GM18505 (cell line): ENCODE data around the gene STK33.

Source experiments
- ATAC-seq: cut with Tn5 transposase; IDR thresholded peaks from one replicate; pipeline ENCODE4 v1.9.1; 2021; ENCODE audit not compliant: unreplicated experiment
- POLR2A ChIP-seq: IDR thresholded peaks from 4 replicates; pipeline ENCODE4 v1.6.1; 2011; ENCODE audit warnings: borderline replicate concordance; ENCODE audit not compliant: insufficient read depth, insufficient read length; ENCODE audit errors: extremely low read depth

The STK33 gene

DNA sequence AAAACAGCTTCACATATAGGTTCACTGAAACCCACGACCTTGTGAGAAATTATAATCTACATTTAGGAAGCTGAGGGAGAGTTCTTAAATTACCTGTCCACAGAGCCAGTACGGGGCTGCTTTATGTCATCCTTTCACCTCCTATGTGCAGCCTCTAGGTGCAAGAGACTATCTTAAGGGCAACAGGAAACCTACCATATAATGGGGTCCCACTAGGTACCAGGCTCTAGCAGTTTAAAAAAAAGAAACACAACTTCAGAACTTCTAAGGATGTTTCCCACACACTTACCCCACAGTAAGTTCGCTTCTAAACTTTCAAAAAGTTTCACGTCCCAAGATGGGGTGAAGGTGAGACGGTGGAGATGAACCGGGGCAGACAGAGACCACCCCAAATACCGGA lies 573 bp downstream of the STK33 start:
- no peak for TF ChIP-seq POLR2A
- ATAC-seq, result peak; percentile 7

DNA sequence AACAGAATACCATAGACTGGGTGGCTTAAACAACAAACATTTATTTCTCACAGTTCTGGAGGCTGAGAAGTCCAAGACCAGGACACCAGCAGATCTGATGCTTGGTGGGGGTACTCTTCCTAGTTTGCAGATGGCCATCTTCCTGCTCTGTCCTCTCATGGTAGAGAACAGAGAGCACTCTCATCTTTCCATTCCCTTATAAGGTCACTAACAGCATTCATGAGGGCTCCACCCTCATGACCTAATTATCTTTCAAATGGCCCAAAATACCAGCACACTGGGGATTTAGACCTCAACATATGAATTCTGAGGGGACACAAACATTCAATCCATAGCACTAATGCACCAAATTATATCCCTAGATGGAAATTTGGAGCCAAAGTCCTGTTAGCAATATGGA lies 6.1 kb downstream of the STK33 start:
- no peak for ATAC-seq
- TF ChIP-seq POLR2A, result no peak

DNA sequence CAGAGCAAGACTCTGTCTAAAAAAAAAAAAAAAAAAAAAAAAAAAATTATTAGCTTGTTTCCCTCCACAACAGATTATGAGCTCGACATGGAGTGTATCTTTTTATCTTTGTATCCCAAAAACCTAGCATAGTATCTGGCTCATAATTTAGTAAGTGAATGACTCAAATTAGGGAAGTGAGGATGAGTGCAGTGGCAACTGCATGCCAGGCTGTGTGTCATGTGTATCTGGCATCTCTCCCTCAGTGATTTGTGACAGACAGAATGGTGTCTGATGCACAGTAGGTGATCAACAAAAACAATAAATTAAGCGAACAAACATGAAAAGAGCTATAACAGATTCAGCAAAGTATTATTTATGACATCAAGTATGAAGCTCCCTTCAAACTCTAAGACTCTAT lies 7.2 kb downstream of the STK33 start:
- ATAC-seq, result no peak

DNA sequence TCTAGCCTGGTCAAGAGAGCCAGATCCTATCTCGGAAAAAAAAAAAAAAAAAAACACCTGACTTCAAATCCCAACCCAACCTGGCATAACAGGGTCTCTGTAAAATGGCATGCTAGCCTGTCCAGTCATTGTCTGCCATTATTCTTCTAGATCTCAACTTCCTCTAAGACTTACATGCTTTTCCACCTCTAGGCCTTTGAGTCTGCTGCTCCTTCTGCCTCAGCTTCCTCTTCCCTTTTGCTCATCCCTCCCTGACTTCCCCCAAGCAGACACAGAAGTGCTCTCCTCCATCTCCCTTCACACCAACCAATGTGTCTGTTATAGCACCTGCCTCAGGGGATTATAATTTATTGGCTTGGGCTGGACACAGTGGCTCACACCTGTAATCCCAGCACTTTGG lies 7.8 kb downstream of the STK33 start:
- no peak for TF ChIP-seq POLR2A
- ATAC-seq, result no peak

More for the DNA sequence above, 7.2 kb downstream of the STK33 start:
- TF ChIP-seq POLR2A, result no peak

DNA sequence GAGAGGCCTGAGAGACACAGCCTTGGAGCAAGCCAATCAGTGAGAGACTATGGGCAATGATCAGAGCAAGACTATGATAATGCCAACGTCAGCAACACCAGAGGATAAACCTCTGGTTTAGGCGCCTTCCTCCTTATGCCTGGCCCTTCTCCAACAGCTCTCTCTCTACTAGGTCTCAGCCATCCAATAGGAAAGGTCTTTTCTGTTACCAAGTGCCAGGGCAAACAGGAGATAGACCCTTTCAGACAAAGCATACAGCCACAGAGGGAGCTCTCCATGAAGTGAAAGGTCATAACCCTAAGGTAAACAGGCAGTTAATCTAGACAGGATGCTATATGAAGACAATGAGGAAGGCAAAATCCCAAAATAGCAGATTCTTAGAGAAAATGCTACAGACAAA lies 9.5 kb downstream of the STK33 start:
- ATAC-seq, result no peak
- no peak for TF ChIP-seq POLR2A

DNA sequence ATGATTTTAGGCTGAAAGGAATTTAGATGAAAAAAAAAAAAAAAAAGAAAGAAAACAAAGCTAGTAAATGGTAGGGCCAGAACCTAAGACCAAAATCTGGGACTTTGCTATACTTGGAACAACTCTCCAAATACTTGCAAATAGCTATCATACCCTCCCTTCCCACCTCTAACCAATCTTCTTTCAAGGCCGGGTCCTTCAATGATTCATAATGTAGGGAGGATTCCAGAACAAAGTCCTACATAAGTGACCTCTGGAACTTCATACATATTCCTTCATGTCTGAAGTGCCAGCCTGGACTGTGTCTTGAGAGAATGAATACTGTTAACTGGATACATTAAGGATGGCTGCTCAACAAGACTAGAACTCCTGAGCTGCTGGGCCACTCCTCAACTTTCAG lies 9.9 kb downstream of the STK33 start:
- no peak for TF ChIP-seq POLR2A
- ATAC-seq, result no peak

DNA sequence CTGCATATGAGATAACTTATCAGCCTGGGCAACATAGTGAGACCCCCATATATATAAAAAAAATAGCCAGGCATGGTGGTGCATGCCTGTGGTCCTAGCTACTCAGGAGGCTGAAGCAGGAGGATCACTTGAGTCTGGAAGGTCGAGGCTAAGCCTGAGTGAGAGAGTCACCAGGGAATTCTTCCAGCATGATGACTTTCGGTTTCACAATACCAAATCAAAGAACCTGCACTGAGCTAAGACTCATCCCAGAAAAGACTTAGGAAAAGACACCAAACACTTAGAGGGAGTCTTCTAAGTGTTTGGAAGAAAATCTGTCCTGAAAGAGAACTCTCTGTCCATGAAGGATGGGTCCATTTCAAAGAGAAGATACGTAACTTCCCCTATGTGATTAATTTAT lies 12.7 kb downstream of the STK33 start:
- no peak for ATAC-seq
- TF ChIP-seq POLR2A, result no peak

DNA sequence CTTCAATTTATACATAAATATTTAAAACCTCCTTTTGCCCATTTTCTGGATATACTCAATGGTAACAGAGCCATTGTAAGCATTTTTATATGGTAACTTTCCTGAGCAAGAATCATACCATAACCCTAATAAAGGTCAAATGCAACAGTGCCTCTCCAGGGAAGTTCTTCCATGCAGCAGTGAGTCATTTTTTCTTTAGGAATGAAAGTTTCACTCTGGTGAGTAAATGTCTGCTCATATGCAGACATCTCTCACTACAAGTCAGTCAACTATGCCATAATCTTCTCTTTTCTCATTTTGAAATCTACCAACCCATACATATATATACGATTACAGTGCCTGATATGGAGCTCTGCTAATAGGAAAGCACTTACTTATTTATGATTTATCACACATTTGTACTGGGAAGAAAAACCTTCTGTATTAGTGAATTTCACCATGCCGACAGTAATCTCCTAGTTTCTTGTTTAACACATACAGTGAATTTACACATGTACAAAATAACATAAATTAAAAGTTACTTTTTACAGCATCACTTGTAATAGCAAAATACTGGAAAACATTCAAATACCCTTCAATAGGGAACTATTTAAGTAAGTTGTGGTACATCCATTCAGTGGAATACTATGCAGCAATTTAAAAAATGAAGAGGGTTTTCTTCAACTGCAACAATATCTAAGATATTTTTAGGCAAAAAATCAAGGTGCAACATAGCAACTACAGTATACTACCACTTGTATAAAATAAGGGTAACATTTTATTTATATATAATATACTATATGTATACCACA lies 16.0 kb downstream of the STK33 start:
- no peak for ATAC-seq
- no peak for TF ChIP-seq POLR2A

DNA sequence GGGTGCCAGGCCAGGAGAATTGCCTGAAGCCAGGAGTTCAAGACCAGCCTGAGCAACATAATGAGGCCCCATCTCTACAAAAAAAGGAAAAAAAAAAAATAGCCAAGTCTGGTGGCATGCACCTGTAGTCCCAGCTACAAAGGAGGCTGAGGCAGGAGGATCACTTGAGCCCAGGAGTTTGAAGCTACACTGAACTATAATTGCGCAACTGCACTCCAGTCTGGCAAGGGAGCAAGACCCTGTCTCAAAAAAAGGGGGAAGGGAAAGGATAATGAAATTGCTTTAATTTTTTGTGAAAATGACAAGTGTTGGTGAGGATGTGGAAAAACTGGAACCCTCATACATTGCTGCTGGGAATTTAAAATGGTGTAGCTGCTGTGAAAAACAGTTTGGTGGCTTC lies 19.2 kb downstream of the STK33 start:
- TF ChIP-seq POLR2A, result no peak

DNA sequence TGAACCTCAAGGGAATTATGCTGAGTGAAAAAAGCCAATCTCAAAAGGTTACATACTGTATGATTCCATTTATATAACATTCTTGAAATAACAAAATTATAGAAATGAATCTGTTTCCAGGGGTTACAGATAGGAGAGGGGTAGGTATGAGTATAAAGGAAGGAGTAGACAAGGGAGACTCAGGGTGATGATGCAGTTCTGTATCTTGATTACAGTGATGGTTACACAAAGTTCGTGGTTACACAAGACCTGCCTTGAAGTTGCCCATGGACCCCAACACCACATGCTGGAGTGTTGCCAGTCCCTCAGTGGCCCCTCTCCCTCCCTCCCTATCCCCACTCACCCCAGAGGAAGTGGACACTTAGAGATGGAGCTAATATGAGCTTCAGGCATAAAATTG lies 20.3 kb downstream of the STK33 start:
- no peak for ATAC-seq
- no peak for TF ChIP-seq POLR2A

More for the DNA sequence above, 19.2 kb downstream of the STK33 start:
- no peak for ATAC-seq

DNA sequence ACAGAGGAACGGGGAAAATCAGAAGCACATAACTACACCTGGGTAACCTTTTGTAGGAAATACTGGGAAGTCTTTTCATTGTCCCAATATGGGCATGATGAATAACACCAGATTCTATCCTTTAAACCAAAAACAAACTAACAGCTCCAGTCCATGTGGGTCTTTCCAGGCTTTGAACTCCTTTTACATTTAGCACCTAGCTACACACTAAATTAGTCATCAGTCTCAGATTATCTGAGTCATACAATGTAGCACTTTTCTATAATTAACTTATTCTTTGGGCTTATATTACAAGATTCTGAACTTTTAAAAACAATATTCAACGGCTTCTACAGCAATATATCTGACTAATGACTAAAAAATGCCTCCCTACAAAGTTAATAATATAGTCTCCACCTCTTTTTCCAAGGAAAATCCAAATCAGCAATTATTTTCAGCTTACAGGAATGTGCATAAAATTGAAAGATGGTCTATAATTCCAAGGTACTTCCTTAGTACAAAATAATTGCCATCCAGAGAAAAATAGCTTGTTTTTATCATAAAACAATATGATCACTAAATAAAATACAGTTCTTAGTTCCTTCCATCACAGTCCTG lies 26.3 kb downstream of the STK33 start:
- no peak for TF ChIP-seq POLR2A
- ATAC-seq, result no peak

DNA sequence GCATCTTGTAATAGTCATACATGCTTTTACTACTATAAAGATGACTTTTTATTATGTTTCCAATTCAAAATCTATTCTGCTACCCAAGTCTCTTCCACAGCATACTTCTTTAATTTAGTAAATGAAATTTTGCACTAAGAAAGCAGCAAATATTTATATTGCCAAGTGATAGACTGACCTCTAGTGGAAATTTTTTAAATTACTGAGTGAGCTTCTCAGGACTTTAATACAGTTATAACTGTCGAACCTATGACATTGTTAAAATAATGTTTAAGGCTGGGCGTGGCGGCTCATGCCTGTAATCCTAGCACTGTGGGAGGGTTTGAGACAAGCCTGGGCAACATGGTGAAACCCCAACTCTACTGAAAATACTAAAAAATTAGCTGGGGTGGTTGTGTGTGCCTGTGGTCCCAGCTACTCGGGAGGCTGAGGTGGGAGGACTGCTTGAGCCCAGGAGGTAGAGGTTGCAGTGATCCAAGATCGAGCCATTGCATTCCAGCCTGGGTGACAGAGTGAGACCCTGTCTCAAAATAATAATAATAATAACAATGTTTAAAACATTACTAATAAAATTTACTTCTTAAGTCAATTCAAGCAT lies 27.3 kb downstream of the STK33 start:
- no peak for TF ChIP-seq POLR2A
- peak; percentile 47 for ATAC-seq

DNA sequence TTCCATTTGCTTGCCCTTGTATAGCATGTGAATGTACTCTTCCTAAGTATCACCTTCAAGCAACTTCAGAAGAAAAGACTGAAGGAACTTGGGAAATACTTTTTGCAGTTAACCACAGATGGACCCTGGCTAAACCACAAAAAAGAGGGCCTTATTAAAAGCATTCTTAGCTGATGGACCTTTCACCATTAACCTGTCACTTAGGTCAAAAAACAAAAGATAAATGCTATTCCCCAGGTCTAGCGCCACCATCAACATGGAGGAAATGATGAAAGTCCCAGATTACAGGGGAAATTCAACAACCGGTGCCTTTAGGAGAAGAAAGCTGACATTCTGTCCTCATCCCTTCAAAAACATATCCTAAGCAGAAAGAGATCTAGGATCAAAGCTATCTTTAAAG lies 29.5 kb downstream of the STK33 start:
- ATAC-seq, result no peak
- TF ChIP-seq POLR2A, result no peak

DNA sequence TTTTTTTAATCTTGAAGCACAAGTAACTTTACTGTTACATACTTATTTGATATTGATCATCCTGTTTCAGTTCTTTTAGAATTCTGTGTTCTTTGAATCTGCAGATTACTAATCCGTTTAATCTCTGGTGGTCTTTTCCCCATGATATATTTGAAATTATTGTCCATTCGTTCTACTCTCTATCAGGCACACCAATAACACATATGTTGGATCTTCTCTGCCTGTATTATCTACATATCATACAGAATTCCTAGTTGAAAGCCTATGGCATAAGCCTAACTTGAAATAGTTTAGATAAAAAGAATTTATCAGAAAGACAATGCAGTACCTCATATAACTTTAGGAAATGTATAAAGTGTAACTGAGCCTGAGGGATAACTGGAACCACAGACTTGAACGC lies 32.6 kb downstream of the STK33 start:
- no peak for ATAC-seq
- no peak for TF ChIP-seq POLR2A
